B cell (primary cell): ENCODE results near the gene L3MBTL3. TPM values are rescaled to one million over a fixed set of nuclear protein-coding genes. Genes with fewer than 3 reads are reported as not detected.

Experiments used
- ATAC-seq: fragments of 200-7000 bp; cut with Tn5 transposase; one replicate; pipeline ENCODE4 v1.10.0; 2021; ENCODE audit warnings: low read depth, mild to moderate bottlenecking, moderate number of reproducible peaks, moderate library complexity
- CTCF ChIA-PET: fragments of 350-600 bp; sonication (Branson Sonifier 250); formaldehyde crosslinking; loops from one replicate; lab custom pipeline; 2021; ENCODE audit warnings: antibody characterized with exemption, inconsistent platforms; lab: Charles Lee
- POLR2A ChIA-PET: fragments of 350-600 bp; sonication (Branson Sonifier 250); formaldehyde crosslinking; loops from one replicate; lab custom pipeline; 2021; ENCODE audit warnings: antibody characterized with exemption; lab: Charles Lee
- DNase-seq: peaks from one replicate; pipeline ENCODE4 v3.0.0; 2013
- H2AFZ ChIP-seq: 2 replicates; pipeline ENCODE4 v1.6.1; 2012; ENCODE audit warnings: mild to moderate bottlenecking, low read depth, low read length; ENCODE audit not compliant: insufficient read depth, poor library complexity, severe bottlenecking
- H3K27ac ChIP-seq, 2 donors: 1 replicate in 1 of 2; 2 replicates in 1 of 2; pipeline ENCODE4 v1.5.1; 2012 to 2013; ENCODE audit warnings: low read length in 2 of 2, mild to moderate bottlenecking in 2 of 2, moderate library complexity in 1 of 2
- H3K27me3 ChIP-seq, 4 experiments: fragments of 200-600 bp in 1 of 4; sonication (generic) in 1 of 4; replicated peaks in 1 of 4; 1 replicate in 2 of 4; 2 replicates in 2 of 4; pipeline versions ENCODE4 v1.6.1 to v1.7.0; 2013 to 2016; ENCODE audit warnings: low read length in 3 of 4, mild to moderate bottlenecking in 2 of 4, mixed read lengths in 1 of 4, moderate library complexity in 1 of 4; ENCODE audit not compliant: insufficient read depth in 4 of 4, control insufficient read depth in 3 of 4; ENCODE audit errors: control extremely low read depth in 1 of 4
- H3K36me3 ChIP-seq, 2 experiments: replicated peaks in 1 of 2; 1 replicate in 1 of 2; 2 replicates in 1 of 2; pipeline versions ENCODE4 v1.6.1 to v1.7.1; 2013; ENCODE audit warnings: low read length in 1 of 2; ENCODE audit not compliant: insufficient read depth in 2 of 2, control insufficient read depth in 1 of 2; ENCODE audit errors: control extremely low read depth in 1 of 2, extremely low read depth in 1 of 2
- H3K4me1 ChIP-seq, 2 donors: fragments of 200-600 bp in 1 of 2; sonication (generic) in 1 of 2; 1 replicate in 1 of 2; 2 replicates in 1 of 2; pipeline versions ENCODE4 v1.5.1 to v1.6.1; 2013 to 2017; ENCODE audit warnings: low read length in 2 of 2; ENCODE audit not compliant: control insufficient read depth in 2 of 2, insufficient read depth in 2 of 2
- H3K4me2 ChIP-seq: replicated peaks from 2 replicates; pipeline ENCODE3; 2012; ENCODE audit warnings: mild to moderate bottlenecking, low read depth, low read length; ENCODE audit not compliant: poor library complexity, severe bottlenecking
- H3K4me3 ChIP-seq, 5 experiments: fragments of 200-600 bp in 1 of 5; sonication (generic) in 1 of 5; 1 replicate in 3 of 5; 2 replicates in 2 of 5; pipeline versions ENCODE4 v1.5.1 to v1.7.0; 2011 to 2016; ENCODE audit warnings: low read length in 4 of 5, mild to moderate bottlenecking in 4 of 5, low read depth in 2 of 5, control low read depth in 1 of 5, moderate library complexity in 1 of 5; ENCODE audit not compliant: insufficient read depth in 1 of 5; ENCODE audit errors: control extremely low read depth in 1 of 5, extremely low read depth in 1 of 5
- H3K79me2 ChIP-seq: fragments of 200-600 bp; sonication (generic); one replicate; pipeline ENCODE4 v1.6.0; 2016; ENCODE audit warnings: low read length; ENCODE audit not compliant: control insufficient read depth, insufficient read depth
- H3K9ac ChIP-seq: fragments of 200-600 bp; sonication (generic); 2 replicates; pipeline ENCODE4 v1.6.1; 2017; ENCODE audit warnings: mild to moderate bottlenecking, low read length, moderate library complexity
- H3K9me3 ChIP-seq, 3 donors: one replicate each; pipeline versions ENCODE4 v1.6.1 to v1.7.1; 2013; ENCODE audit warnings: low read length in 2 of 3; ENCODE audit not compliant: control insufficient read depth in 2 of 3, insufficient read depth in 1 of 3; ENCODE audit errors: control extremely low read depth in 1 of 3
- H4K20me1 ChIP-seq: 2 replicates; pipeline ENCODE4 v1.6.0; 2012; ENCODE audit warnings: mild to moderate bottlenecking, low read length; ENCODE audit not compliant: insufficient read depth, control insufficient read depth, poor library complexity, severe bottlenecking
- H3K27ac Mint-ChIP-seq: one replicate; pipeline ENCODE4 v1.8.0; 2021; ENCODE audit warnings: mixed read lengths
- H3K27me3 Mint-ChIP-seq: one replicate; pipeline ENCODE4 v1.8.0; 2021; ENCODE audit warnings: mixed read lengths
- H3K4me1 Mint-ChIP-seq: one replicate; pipeline ENCODE4 v1.8.0; 2021; ENCODE audit warnings: mixed read lengths
- H3K4me3 Mint-ChIP-seq: one replicate; pipeline ENCODE4 v1.8.0; 2021; ENCODE audit warnings: mixed read lengths
- H3K9me3 Mint-ChIP-seq: one replicate; pipeline ENCODE4 v1.8.0; 2022; ENCODE audit warnings: mixed read lengths; ENCODE audit not compliant: insufficient read depth
- CTCF ChIP-seq: fragments of 200-600 bp; IDR thresholded peaks from one replicate; pipeline ENCODE4 v1.8.0; 2022; ENCODE audit warnings: antibody characterized with exemption, mild to moderate bottlenecking
- EZH2 ChIP-seq: IDR thresholded peaks from 2 replicates; pipeline ENCODE4 v1.6.1; 2012; ENCODE audit warnings: borderline replicate concordance, low read depth, mild to moderate bottlenecking, moderate library complexity, low read length; ENCODE audit not compliant: insufficient read depth, poor library complexity, severe bottlenecking
- WGBS: methylation state at CpG from one replicate; pipeline ENCODE4 v1.1.5; 2013; ENCODE audit warnings: missing lambda C conversion rate; ENCODE audit not compliant: insufficient coverage; 5-methylcytosine and 5-hydroxymethylcytosine counted together
- intact Hi-C: fragments of 100-400 bp; cut with micrococcal nuclease; formaldehyde crosslinking; loops from one replicate; pipeline ENCODE4 v1.10.0; 2022
- polyA plus RNA-seq: library from polyadenylated mRNA; depleted of rRNA; stranded (reverse); fragments of >200 nt; gene quantifications from 2 replicates; pipeline ENCODE4 v1.2.3, GENCODE V29; 2012
- total RNA-seq, 2 donors: library from RNA; stranded (reverse); fragments of 120-200 nt in 1 of 2; gene quantifications; 1 replicate in 1 of 2; 2 replicates in 1 of 2; pipeline versions ENCODE4 v1.2.3 to v1.2.4, GENCODE V29; 2013 to 2022

The L3MBTL3 gene
- total and polyA plus RNA-seq, 2 donors (not counting 1 experiment from before 2014, with no cell fraction given): 28.0 to 46.4 TPM

- Histone ChIP-seq H3K36me3 (peaks cover 0 to 8% of the 10 kb centered on the region in 2 experiments), H4K20me1 (peaks cover 71% of the 10 kb centered on the region), H3K9me3 (no peaks in the 10 kb centered on the region), H3K4me2 (no peak overlapping the region), H2AFZ (no peak overlapping the region), H3K27ac (no peak overlapping the region), H3K4me1 (peaks cover 2 to 10% of the 10 kb centered on the region in 2 donors), H3K9ac (no peak overlapping the region), H3K4me3 (no peak overlapping the region), H3K79me2 (peaks cover 95% of the 10 kb centered on the region), H3K27me3 (no peaks in the 10 kb centered on the region)
- POLR2A ChIA-PET: no interaction called here
- TF ChIP-seq CTCF: peak; percentile 79
- TF ChIP-seq EZH2: no peak
- Mint-ChIP-seq H3K4me1 (peaks cover 66% of the 10 kb centered on the region), H3K9me3 (no peaks in the 10 kb centered on the region), H3K4me3 (no peak overlapping the region), H3K27ac (no peak overlapping the region), H3K27me3 (no peaks in the 10 kb centered on the region)
- no CpG with 5 or more reads among the region's 3 CpGs for WGBS
- DNase-seq (peak; percentile 25), ATAC-seq (no peak)
- intact Hi-C loops: loop anchor here (5.0 kb wide), 3 partner anchors 40 to 835 kb away; no protein-coding TSS in a partner anchor
- CTCF ChIA-PET: interaction anchor here (0.7 to 1.4 kb wide), 8 partner anchors 8 to 659 kb away, joined by 3 to 4 read pairs (median 4); no protein-coding TSS in a partner anchor
Measured at GRCh38 chr6:130037207-130037811, 18.9 kb downstream of the L3MBTL3 start.

GRCh38 chr6:130041594-130041993 is 23.2 kb downstream of the L3MBTL3 start:
- H3K27ac ChIP-seq: no peak overlapping the region

More at GRCh38 chr6:130041594-130041993, 23.2 kb downstream of the L3MBTL3 start:
- ATAC-seq (no peak), DNase-seq (no peak)
- no peaks in the 10 kb centered on the region for H3K9me3 ChIP-seq
- H3K9me3 Mint-ChIP-seq: no peaks in the 10 kb centered on the region
- ChIA-PET CTCF (interaction anchor here (1.6 kb wide), 1 partner anchor 10 kb away, joined by 7 read pairs; no protein-coding TSS in a partner anchor), POLR2A (no interaction called here)
- no peak overlapping the region for H3K4me2 ChIP-seq
- H3K4me1 Mint-ChIP-seq: peaks cover 33% of the 10 kb centered on the region
- intact Hi-C loops: no loop called here
- peaks cover 52% of the 10 kb centered on the region for H4K20me1 ChIP-seq
- H2AFZ ChIP-seq: no peak overlapping the region
- peaks cover 1 to 33% of the 10 kb centered on the region in 2 experiments for H3K36me3 ChIP-seq
- H3K4me1 ChIP-seq: peaks cover 2 to 7% of the 10 kb centered on the region in 2 donors
- no peak overlapping the region for H3K4me3 Mint-ChIP-seq
- H3K27ac Mint-ChIP-seq: no peak overlapping the region
- H3K9ac ChIP-seq: no peak overlapping the region
- H3K27me3 Mint-ChIP-seq: no peaks in the 10 kb centered on the region
- H3K27me3 ChIP-seq: no peaks in the 10 kb centered on the region
- no peak overlapping the region for H3K4me3 ChIP-seq
- H3K79me2 ChIP-seq: peaks cover 68% of the 10 kb centered on the region
- TF ChIP-seq EZH2 (no peak), CTCF (no peak)
